Activated CD4-positive, alpha-beta T cell treated with anti-CD3 and anti-CD28 coated beads for 36 hours (primary cell): ENCODE measurements around the gene CNTNAP3. TPM values are rescaled to one million over a fixed set of nuclear protein-coding genes. Genes with fewer than 3 reads are reported as not detected.
"Not testable (repeated sequence)": the region's sequence is repeated elsewhere in the genome, so short reads cannot be mapped to it uniquely, and the experiment has no call there.

Experiments used
- ATAC-seq: fragments of 200-7000 bp; cut with Tn5 transposase; one replicate; pipeline ENCODE4 v1.10.0; 2021; ENCODE audit warnings: mild to moderate bottlenecking, moderate library complexity
- CTCF ChIA-PET: fragments of 350-600 bp; sonication (Branson Sonifier 250); formaldehyde crosslinking; loops from one replicate; lab custom pipeline; 2021; ENCODE audit warnings: antibody characterized with exemption; lab: Charles Lee
- POLR2A ChIA-PET: fragments of 350-600 bp; sonication (Branson Sonifier 250); formaldehyde crosslinking; loops from one replicate; lab custom pipeline; 2021; ENCODE audit warnings: antibody characterized with exemption, inconsistent platforms; lab: Charles Lee
- DNase-seq: peaks from one replicate; pipeline ENCODE4 v3.0.0-alpha.2; 2020
- H3K27ac Mint-ChIP-seq: one replicate; pipeline ENCODE4 v1.8.0; 2021; ENCODE audit warnings: mixed read lengths
- H3K27me3 Mint-ChIP-seq: one replicate; pipeline ENCODE4 v1.8.0; 2021; ENCODE audit warnings: mixed read lengths
- H3K36me3 Mint-ChIP-seq: one replicate; pipeline ENCODE4 v1.8.0; 2021; ENCODE audit warnings: low read depth, mixed read lengths
- H3K4me1 Mint-ChIP-seq: one replicate; pipeline ENCODE4 v1.8.0; 2021; ENCODE audit warnings: mixed read lengths
- H3K4me3 Mint-ChIP-seq: one replicate; pipeline ENCODE4 v1.8.0; 2021; ENCODE audit warnings: mild to moderate bottlenecking, moderate library complexity, mixed read lengths
- H3K9me3 Mint-ChIP-seq: one replicate; pipeline ENCODE4 v1.8.0; 2021; ENCODE audit warnings: low read depth, mixed read lengths
- intact Hi-C, 2 experiments: fragments of 100-400 bp; cut with DNase I in 1 of 2; cut with micrococcal nuclease in 1 of 2; formaldehyde crosslinking; loops; one replicate each; pipeline versions ENCODE4 v1.14.2 to v1.15.1; 2022 to 2024; cut with DNase I, micrococcal nuclease
- total RNA-seq, 2 experiments: library from RNA; stranded (reverse); gene quantifications; one replicate each; pipeline ENCODE4 v1.2.3, GENCODE V29; 2021

Gene CNTNAP3
- total RNA-seq = not detected

DNA sequence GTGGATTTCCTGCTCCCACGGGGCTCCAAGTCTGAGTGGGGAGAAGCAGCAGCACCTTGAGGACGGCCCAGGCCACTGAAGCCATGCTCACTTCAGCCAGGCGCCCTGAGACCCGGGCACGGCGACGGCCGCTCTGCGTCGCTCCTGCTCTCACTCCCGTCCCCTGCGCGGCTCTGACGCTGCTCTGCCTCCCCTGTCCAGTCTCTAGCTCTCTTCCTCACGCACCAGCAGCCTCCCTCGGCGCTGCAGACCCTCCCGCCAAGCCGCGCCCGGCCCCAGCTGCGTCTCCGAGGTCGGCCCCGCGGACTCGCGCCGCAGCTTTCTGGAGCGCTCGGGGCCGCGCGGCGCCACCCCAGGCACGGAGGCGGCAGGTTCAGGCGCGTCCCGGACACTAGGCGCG is at the start of gene CNTNAP3:
TSS of gene CNTNAP3 (minus strand) at position 188 of the 400 bp plus-strand sequence. CDS start at position 85, 103 bp downstream.
- ATAC-seq, intact Hi-C loops, H3K36me3 Mint-ChIP-seq, H3K9me3 Mint-ChIP-seq, H3K4me1 Mint-ChIP-seq, H3K27ac Mint-ChIP-seq, CTCF ChIA-PET, POLR2A ChIA-PET, H3K27me3 Mint-ChIP-seq: not testable (repeated sequence)
- peak; percentile 7 for DNase-seq
- peak within 1 kb of the TSS; percentile 39 for H3K4me3 Mint-ChIP-seq

DNA sequence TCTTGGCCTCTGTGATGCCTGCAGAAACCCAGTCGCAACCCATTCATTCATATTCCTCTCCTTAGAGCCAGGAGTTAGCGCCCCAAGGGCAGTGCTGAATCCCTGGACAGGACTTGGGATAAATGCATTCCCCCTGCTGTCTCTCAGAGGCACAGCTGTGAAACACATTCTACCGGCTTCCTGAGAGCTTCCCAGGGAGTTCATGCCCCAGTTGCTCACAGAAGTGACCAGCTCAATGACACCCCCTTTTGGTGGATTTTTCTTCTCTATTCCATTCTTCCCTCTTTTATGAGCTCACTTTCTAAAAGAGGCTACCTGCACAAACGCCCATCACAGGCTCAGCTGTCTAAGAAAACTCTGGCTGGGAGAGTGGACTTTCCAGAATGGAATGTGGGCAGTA is 8.0 kb downstream of the CNTNAP3 start:
- H3K9me3 Mint-ChIP-seq, H3K4me1 Mint-ChIP-seq, POLR2A ChIA-PET, intact Hi-C loops, ATAC-seq, H3K36me3 Mint-ChIP-seq, H3K27me3 Mint-ChIP-seq, CTCF ChIA-PET, H3K27ac Mint-ChIP-seq, H3K4me3 Mint-ChIP-seq, DNase-seq: not testable (repeated sequence)

DNA sequence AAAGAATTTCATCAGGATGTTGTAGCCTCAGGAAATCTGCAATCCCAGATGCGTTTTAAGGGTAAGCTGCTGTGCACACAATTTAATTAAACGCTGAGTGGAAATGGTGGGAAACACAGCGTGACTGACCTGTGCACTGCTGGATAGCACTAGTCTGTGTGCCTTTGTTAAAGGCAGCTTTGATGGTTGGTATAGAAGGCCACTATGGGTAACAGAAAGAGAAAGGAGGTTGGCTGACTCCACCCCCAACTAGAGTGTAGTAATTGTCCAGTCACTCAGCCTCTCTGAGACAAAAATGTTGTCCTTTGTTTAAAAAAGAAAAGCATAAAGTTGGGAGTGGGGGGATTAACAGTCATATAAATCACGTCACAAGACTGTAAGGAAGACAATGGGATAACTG is 45.5 kb downstream of the CNTNAP3 start:
- ATAC-seq, H3K4me3 Mint-ChIP-seq, H3K36me3 Mint-ChIP-seq, intact Hi-C loops, POLR2A ChIA-PET, H3K27me3 Mint-ChIP-seq, H3K27ac Mint-ChIP-seq, H3K4me1 Mint-ChIP-seq, H3K9me3 Mint-ChIP-seq, DNase-seq, CTCF ChIA-PET: not testable (repeated sequence)

DNA sequence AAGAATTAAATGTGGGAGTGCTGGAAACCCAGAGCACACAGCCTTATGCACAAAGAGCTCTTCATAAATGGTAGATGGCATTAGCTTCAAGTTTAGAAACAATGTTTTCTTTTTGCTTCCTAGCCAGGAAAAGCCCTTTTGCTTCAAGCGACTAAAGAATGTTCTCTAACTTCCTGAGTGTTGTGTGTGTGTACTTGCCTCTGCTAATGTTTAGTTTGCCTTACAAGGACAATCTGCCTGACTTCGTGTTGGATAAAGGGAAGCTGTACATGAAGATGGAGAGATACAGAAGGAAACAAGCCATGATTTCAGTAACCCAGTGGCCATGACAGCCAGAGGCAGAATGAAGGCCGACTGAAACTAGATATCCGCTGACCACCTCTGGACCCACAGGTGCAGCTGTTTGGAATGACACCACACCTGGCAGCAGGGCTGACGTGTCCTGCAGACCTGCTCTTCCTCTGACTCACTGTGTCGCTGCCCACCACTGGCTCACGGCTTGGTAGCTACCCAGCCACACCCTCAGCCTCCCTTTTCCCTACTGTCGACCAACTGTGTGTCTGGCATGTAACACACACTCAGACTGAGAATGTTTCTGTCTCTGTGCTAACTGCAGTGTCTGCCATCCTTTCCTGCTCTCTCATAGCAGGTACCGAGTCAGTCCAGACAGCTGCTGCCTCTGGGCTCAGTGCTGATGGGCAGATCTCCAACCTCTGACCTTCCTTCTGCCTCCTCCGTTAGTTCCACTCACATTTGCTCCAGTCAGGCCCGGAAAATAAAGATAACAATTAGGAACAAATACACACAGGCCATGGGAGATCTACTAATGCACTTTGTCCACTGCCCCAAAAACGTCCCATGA is 55.6 kb downstream of the CNTNAP3 start:
- CTCF ChIA-PET, H3K4me1 Mint-ChIP-seq, DNase-seq, H3K4me3 Mint-ChIP-seq, intact Hi-C loops, H3K27me3 Mint-ChIP-seq, ATAC-seq, H3K27ac Mint-ChIP-seq, POLR2A ChIA-PET, H3K36me3 Mint-ChIP-seq, H3K9me3 Mint-ChIP-seq: not testable (repeated sequence)

DNA sequence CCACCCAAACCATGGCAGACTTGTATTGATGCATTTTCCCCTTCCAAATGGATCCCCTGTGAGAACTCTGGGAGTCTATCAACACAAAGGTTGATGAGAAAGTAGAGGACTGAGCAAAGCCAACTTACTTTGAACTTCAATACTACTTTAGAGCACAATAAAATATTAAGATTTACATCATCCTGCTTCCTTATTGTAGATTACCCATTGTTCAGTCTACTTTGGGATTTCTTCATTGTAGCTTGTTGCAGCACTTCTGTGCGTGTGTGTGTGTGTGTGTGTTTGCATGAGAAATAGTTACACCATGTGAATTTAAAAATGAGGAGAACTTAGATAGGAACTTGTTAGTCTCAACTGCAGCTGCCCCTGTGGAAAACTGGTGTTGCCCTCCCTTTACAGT is 72.0 kb downstream of the CNTNAP3 start:
- DNase-seq, ATAC-seq, POLR2A ChIA-PET, H3K9me3 Mint-ChIP-seq, H3K27me3 Mint-ChIP-seq, H3K4me3 Mint-ChIP-seq, CTCF ChIA-PET, H3K36me3 Mint-ChIP-seq, H3K27ac Mint-ChIP-seq, intact Hi-C loops, H3K4me1 Mint-ChIP-seq: not testable (repeated sequence)

DNA sequence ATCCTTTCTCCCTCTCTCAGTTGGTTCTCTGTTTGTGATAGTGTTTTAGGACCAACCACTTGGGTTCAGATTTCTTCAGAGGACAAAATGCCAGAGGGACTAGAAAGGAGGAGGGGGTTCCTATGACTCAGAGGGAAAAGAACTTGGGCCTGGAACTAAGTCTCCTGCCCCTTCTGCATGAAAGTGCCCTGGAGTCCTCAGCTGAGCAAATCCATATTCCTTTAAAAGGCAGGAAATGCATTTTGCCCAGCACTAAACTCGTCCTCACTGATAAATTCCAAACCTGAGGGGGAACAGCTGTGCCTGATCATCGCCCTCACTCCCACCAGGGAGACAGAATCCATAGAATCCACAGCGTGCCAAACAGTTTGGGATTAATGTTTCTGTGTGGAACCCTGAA is 78.2 kb downstream of the CNTNAP3 start:
- H3K9me3 Mint-ChIP-seq, H3K36me3 Mint-ChIP-seq, H3K27ac Mint-ChIP-seq, H3K27me3 Mint-ChIP-seq, H3K4me3 Mint-ChIP-seq, DNase-seq, POLR2A ChIA-PET, CTCF ChIA-PET, H3K4me1 Mint-ChIP-seq, intact Hi-C loops, ATAC-seq: not testable (repeated sequence)

DNA sequence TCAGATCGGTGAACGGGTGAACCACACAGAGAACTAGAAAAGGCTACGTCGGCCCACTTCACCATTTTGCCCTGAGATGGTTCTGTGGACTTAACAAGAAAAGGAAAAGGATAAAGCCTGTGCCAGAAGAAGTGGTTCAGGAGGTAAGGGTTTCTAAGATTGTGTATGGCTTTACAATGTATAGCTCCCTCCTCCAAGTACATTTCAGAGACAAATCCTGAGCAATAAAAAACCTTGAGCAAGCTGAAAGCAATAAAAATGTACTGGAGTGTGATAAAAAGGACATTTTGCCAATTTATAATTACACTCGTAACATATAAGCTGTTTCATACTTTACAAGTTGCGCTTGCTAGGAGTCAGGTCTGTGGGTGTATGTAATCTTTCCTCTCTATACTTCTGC is 81.3 kb downstream of the CNTNAP3 start:
- H3K9me3 Mint-ChIP-seq, H3K36me3 Mint-ChIP-seq, H3K4me3 Mint-ChIP-seq, H3K4me1 Mint-ChIP-seq, H3K27ac Mint-ChIP-seq, intact Hi-C loops, CTCF ChIA-PET, H3K27me3 Mint-ChIP-seq, DNase-seq, ATAC-seq, POLR2A ChIA-PET: not testable (repeated sequence)

DNA sequence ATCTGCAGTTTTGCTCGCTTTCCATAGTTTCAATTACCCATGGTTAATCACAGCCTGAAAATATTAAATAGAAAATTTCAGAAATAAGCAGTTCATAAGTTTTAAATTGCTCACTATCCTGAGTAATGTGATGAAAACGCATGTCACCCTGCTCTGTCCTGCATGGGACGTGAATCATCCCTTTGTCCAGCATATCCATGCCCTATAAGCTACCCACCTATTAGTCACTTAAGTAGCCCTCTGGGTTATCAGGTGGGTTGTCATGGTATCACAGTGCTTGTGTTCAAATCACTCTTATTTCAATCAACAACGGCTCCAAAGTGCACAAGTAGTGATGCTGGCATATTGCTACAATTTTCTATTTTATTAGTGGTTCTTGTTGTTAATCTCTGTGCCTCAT is 82.1 kb downstream of the CNTNAP3 start:
- POLR2A ChIA-PET, H3K9me3 Mint-ChIP-seq, ATAC-seq, H3K4me3 Mint-ChIP-seq, DNase-seq, H3K4me1 Mint-ChIP-seq, intact Hi-C loops, H3K27ac Mint-ChIP-seq, H3K27me3 Mint-ChIP-seq, CTCF ChIA-PET, H3K36me3 Mint-ChIP-seq: not testable (repeated sequence)

DNA sequence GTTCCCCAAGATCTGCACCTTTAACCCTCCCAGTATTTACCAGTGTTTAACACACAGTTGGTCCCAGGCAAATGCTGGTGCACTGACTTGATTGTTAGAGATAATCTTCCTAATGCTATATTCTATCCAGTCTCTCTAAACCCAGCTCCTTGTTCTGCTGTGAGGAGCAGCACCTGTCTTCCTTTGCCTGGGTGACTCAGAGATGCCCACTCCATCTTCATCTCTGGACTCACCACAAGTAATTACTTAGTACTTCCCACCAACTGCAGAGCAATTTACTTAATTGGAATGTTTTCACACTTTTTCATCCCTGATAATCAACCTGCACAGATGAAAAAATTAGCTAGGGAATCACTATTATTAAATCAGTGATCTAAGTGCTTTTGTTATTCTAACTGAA is 87.6 kb downstream of the CNTNAP3 start:
- H3K27me3 Mint-ChIP-seq, H3K36me3 Mint-ChIP-seq, DNase-seq, H3K4me3 Mint-ChIP-seq, H3K4me1 Mint-ChIP-seq, H3K27ac Mint-ChIP-seq, ATAC-seq, H3K9me3 Mint-ChIP-seq, intact Hi-C loops, POLR2A ChIA-PET, CTCF ChIA-PET: not testable (repeated sequence)

DNA sequence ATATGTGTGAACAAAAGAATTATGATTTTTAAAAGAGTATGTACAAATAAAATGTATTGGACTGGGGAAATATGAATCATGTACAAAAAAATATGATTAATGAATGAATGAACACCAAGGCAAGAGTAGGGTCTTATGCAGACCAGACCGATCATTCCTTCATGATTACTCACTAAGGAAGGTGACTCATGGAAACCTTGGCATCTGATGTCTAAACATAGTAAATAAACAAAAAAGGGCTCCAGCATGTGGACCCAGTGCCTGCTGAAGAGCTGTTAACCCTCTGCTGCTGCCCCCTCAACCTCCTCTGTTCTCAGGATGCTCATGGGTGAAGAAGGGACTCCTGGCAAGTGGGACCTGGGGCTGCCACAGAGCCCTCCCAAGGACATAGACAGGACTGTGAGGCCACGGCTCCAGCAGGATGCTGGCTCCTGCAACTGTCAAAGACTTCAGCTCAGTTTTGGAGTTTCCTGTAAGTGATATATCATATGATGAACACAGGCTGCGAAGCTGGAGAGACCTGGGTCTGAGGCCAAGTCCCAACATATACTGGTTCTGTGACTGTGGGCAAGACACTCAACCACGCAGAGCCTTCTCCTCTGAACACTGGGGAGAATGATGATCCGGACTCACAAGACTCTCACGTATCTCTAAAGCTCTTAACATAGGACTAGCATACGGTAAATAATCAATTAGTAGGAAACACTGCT is 89.8 kb downstream of the CNTNAP3 start:
- CTCF ChIA-PET, ATAC-seq, H3K4me1 Mint-ChIP-seq, intact Hi-C loops, POLR2A ChIA-PET, H3K4me3 Mint-ChIP-seq, H3K9me3 Mint-ChIP-seq, H3K27me3 Mint-ChIP-seq, DNase-seq, H3K36me3 Mint-ChIP-seq, H3K27ac Mint-ChIP-seq: not testable (repeated sequence)

DNA sequence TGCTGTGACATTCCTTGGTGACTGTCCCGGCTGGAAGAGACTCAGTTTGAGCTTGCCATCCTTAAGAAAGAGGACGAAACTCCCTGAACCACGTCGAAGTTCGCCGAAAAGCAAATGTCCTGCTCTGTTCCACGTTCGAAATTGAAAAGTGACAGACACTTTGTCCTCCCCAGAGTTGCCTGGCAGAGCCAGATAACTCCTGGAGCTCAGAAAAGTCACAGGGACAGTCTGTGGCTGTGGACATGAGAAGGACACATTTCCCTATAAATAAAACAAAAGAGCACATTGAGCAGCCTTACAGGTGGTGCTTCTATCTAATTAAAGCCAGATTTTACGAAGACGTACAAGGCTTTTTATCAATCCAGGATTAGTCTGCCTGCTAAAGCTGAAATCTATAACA is 116.6 kb downstream of the CNTNAP3 start:
- POLR2A ChIA-PET, intact Hi-C loops: not testable (repeated sequence)

DNA sequence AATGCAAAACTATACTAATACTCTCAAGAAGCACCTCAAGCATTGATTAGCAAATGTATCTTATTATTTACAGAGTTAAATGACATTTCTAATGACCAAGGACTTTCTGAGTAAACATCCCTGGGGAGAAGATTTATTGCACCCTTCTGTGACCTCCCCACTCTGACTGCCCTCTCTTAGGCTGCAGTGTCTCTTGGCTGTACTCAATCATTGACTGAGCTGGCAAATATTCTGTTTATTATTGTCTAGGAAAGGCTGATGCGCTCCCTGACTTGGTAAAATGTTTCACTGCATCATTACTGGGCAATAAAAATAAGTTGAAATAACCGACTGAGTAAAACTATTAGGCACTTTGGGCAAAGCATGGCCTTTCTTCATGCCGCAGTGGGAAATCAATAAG is 130.3 kb downstream of the CNTNAP3 start:
- H3K36me3 Mint-ChIP-seq, DNase-seq, intact Hi-C loops, CTCF ChIA-PET, H3K4me3 Mint-ChIP-seq, POLR2A ChIA-PET, H3K27ac Mint-ChIP-seq, H3K27me3 Mint-ChIP-seq, ATAC-seq, H3K9me3 Mint-ChIP-seq, H3K4me1 Mint-ChIP-seq: not testable (repeated sequence)

More for the DNA sequence above, 116.6 kb downstream of the CNTNAP3 start:
- H3K9me3 Mint-ChIP-seq, H3K27ac Mint-ChIP-seq, H3K4me3 Mint-ChIP-seq, CTCF ChIA-PET, H3K36me3 Mint-ChIP-seq, ATAC-seq, DNase-seq, H3K4me1 Mint-ChIP-seq, H3K27me3 Mint-ChIP-seq: not testable (repeated sequence)
